ENCODE data around the gene LHFPL6.

LHFPL6 gene

GRCh38 chr13:39596176-39596575, 6.8 kb downstream of the LHFPL6 start:
- in situ Hi-C loops (cut with MboI; ENCODE audit: low sequenced_read_pairs) = no loop called here

GRCh38 chr13:39590466-39591036, 12.4 kb downstream of the LHFPL6 start:
- in situ Hi-C loops (cut with MboI; ENCODE audit: low sequenced_read_pairs) = no loop called here

- in situ Hi-C loops (cut with MboI; ENCODE audit: low sequenced_read_pairs) = no loop called here
These were observed 14.6 kb downstream of the LHFPL6 start for GRCh38 chr13:39588384-39588783.

GRCh38 chr13:39587939-39588338, 15.1 kb downstream of the LHFPL6 start:
- in situ Hi-C loops (cut with MboI; ENCODE audit: low sequenced_read_pairs) = no loop called here

- in situ Hi-C loops (cut with MboI; ENCODE audit: low sequenced_read_pairs) = no loop called here
These were observed 15.9 kb downstream of the LHFPL6 start for GRCh38 chr13:39586958-39587605.

- in situ Hi-C loops (cut with MboI; ENCODE audit: low sequenced_read_pairs) = no loop called here
These were observed 16.8 kb downstream of the LHFPL6 start for GRCh38 chr13:39586151-39586550.

GRCh38 chr13:39585219-39585618, 17.8 kb downstream of the LHFPL6 start:
- in situ Hi-C loops (cut with MboI; ENCODE audit: low sequenced_read_pairs) = no loop called here

- in situ Hi-C loops (cut with MboI; ENCODE audit: low sequenced_read_pairs) = no loop called here
These were observed 22.0 kb downstream of the LHFPL6 start for GRCh38 chr13:39580881-39581575.

GRCh38 chr13:39578821-39579291, 24.1 kb downstream of the LHFPL6 start:
- in situ Hi-C loops (cut with MboI; ENCODE audit: low sequenced_read_pairs) = no loop called here

GRCh38 chr13:39577838-39578491, 25.0 kb downstream of the LHFPL6 start:
- in situ Hi-C loops (cut with MboI; ENCODE audit: low sequenced_read_pairs) = no loop called here

GRCh38 chr13:39577203-39577602, 25.8 kb downstream of the LHFPL6 start:
- in situ Hi-C loops (cut with MboI; ENCODE audit: low sequenced_read_pairs) = no loop called here

- in situ Hi-C loops (cut with MboI; ENCODE audit: low sequenced_read_pairs) = no loop called here
These were observed 27.3 kb downstream of the LHFPL6 start for GRCh38 chr13:39575641-39576238.

- in situ Hi-C loops (cut with MboI; ENCODE audit: low sequenced_read_pairs) = no loop called here
These were observed 31.4 kb downstream of the LHFPL6 start for GRCh38 chr13:39571502-39572092.

- in situ Hi-C loops (cut with MboI; ENCODE audit: low sequenced_read_pairs) = no loop called here
These were observed 35.4 kb downstream of the LHFPL6 start for GRCh38 chr13:39567569-39567968.

- in situ Hi-C loops (cut with MboI; ENCODE audit: low sequenced_read_pairs) = no loop called here
These were observed 36.6 kb downstream of the LHFPL6 start for GRCh38 chr13:39566216-39566869.

GRCh38 chr13:39565036-39565949, 37.7 kb downstream of the LHFPL6 start:
- in situ Hi-C loops (cut with MboI; ENCODE audit: low sequenced_read_pairs) = no loop called here

GRCh38 chr13:39563470-39563735, 39.6 kb downstream of the LHFPL6 start:
- in situ Hi-C loops (cut with MboI; ENCODE audit: low sequenced_read_pairs) = no loop called here

- in situ Hi-C loops (cut with MboI; ENCODE audit: low sequenced_read_pairs) = no loop called here
These were observed 41.0 kb downstream of the LHFPL6 start for GRCh38 chr13:39561971-39562370.

GRCh38 chr13:39559847-39560246, 43.1 kb downstream of the LHFPL6 start:
- in situ Hi-C loops (cut with MboI; ENCODE audit: low sequenced_read_pairs) = no loop called here

All from hTERT RPE-1 (cell line).